ENCODE results near the gene SLC25A43. TPM values are rescaled to one million over a fixed set of nuclear protein-coding genes. Genes with fewer than 3 reads are reported as not detected.
A peak's percentile ranks its signal among the peaks of the same experiment; 100 is the strongest.

The SLC25A43 gene
- total and polyA plus RNA-seq, 9 of the 15 experiments (the other 6 are each of a cell fraction or from before 2014, with no cell fraction given) = 1.3 to 8.4 (median 4.0) TPM

GRCh38 chrX:119427795-119428185, 28.7 kb downstream of the SLC25A43 start:
- no peaks in the 10 kb centered on the region for H3K9me3 ChIP-seq (replicated peaks; ENCODE audit: control insufficient read depth, insufficient read depth, low read depth, low read length)
- H3K36me3 ChIP-seq (ENCODE audit: control insufficient read depth, insufficient read depth, low read length) = 0 out of 3 replicates have a peak, but pooled peaks cover 3% of the 10 kb centered on the region
- ATAC-seq (no peak; the same call in 2 of the 3 replicates), DNase-seq (ENCODE audit: extremely low read depth in 1 of 4, low spot score in 3 of 4) (no peak), FAIRE-seq (no peak)
- H2AFZ ChIP-seq (ENCODE audit: low read depth, low read length) = no peak overlapping the region
- H3K27ac ChIP-seq (ENCODE audit: extremely low read depth, low read depth, low read length) = no peak overlapping the region
- WGBS (ENCODE audit: insufficient coverage, low coverage, missing lambda C conversion rate) = 46% methylated on average over 4 of the region's 4 CpGs
- TF ChIP-seq FOXA3 (CRISPR knock-in tag; conservative IDR thresholded peaks at IDR 0.05 in 1 of 2, IDR thresholded peaks at IDR 0.05 in 1 of 2) (no peak), TBP (optimal IDR thresholded peaks at IDR 0.05; ENCODE audit: low read depth, low read length) (no peak), L3MBTL2 (IDR thresholded peaks at IDR 0.05) (peak; percentile 29; the same call in 1 of the 2 replicates), SMARCC2 (IDR thresholded peaks at IDR 0.05; ENCODE audit: low read depth) (no peak), JUND (IDR thresholded peaks at IDR 0.05; ENCODE audit: borderline replicate concordance, low read depth, low read length) (no peak), JUND (tag; IDR thresholded peaks at IDR 0.05; ENCODE audit: borderline replicate concordance, low read depth, low read length) (no peak), HDAC6 (IDR thresholded peaks at IDR 0.05; ENCODE audit: low read depth, low read length) (no peak)
- in situ Hi-C loops (cut with MboI) (no loop called here), intact Hi-C loops (cut with micrococcal nuclease) (no loop called here)
- no peaks in the 10 kb centered on the region for H3K27me3 ChIP-seq (ENCODE audit: control insufficient read depth in 2 of 2, insufficient read depth in 2 of 2, low read length in 2 of 2)
- peaks cover 9 to 12% of the 10 kb centered on the region in 2 experiments; a peak in 4 of 5 replicates for H3K4me1 ChIP-seq (replicated peaks in 1 of 2; ENCODE audit: control insufficient read depth in 2 of 2, insufficient read depth in 2 of 2, low read length in 2 of 2)
- ChIA-PET CTCF (ENCODE audit: low intra/inter-chr PET ratio) (no interaction called here), POLR2A (interaction anchor here (0.6 to 1.3 kb wide), 4 partner anchors 9 to 146 kb away, joined by 3 to 4 read pairs (median 4); partner anchors contain the start of gene SLC25A5)
- no peaks in the 10 kb centered on the region for H3K9me1 ChIP-seq (ENCODE audit: control insufficient read depth, insufficient read depth, low read length)
- no peaks in the 10 kb centered on the region for H4K20me1 ChIP-seq (replicated peaks; ENCODE audit: control insufficient read depth, insufficient read depth, low read length)
- no peak overlapping the region for H3K4me3 ChIP-seq
- BruUV-seq (replicated peaks) = no TSS peak
- H3K4me2 ChIP-seq (ENCODE audit: insufficient read depth, low read length) = no peak overlapping the region
- no peaks in the 10 kb centered on the region for H3K79me2 ChIP-seq (ENCODE audit: control insufficient read depth, insufficient read depth, low read length)
- no peak overlapping the region for H3K9ac ChIP-seq (ENCODE audit: insufficient read depth in 1 of 2, low read depth in 2 of 2, low read length in 2 of 2)
